Cardiac fibroblast (primary cell): Measurements from ENCODE around the gene ASIC3.
A peak's percentile ranks its signal among the peaks of the same experiment; 100 is the strongest.

Experiments
- DNase-seq, 2 donors: peaks; one replicate each; pipeline versions ENCODE4 v3.0.0 to v3.0.0-alpha.2; 2010; ENCODE audit warnings: low read depth in 2 of 2
- H3K4me3 ChIP-seq, 2 donors: replicated peaks in 1 of 2; 1 replicate in 1 of 2; 2 replicates in 1 of 2; pipeline ENCODE4 v1.5.1; 2011; ENCODE audit warnings: low read depth in 2 of 2, low read length in 2 of 2, mild to moderate bottlenecking in 2 of 2, moderate library complexity in 1 of 2
- CTCF ChIP-seq: IDR thresholded peaks from one replicate; pipeline ENCODE4 v1.5.1; 2011; ENCODE audit warnings: low read depth, mild to moderate bottlenecking, low read length, inconsistent platforms

ASIC3 gene

DNA sequence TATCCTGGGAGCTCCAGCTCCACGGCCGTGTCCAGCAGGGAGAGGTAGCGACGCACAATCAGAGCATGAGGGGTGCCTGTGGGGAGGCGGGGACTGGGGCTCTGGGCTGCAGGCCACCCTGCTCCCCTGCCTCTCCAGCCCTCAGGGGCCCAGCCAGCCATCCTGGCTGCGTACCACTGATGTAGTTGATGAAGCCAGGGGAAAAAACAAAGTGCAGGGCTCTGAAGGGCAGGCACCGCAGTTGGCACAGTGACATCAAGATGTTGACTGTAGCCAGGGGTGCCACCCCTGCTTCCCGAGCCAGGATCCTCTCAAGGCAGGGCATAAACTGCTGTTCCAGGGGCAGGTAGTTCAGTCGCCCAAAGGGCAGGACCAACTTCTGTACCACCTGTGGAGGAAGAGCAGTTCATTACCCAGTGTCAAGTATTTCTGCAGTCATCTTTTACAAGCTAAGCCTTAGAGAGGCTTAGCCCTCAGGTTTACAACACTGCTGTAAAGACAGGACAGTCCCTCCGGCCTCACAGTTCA, 29.4 kb downstream of the ASIC3 start:
- no peak for DNase-seq
- TF ChIP-seq CTCF: no peak
- H3K4me3 ChIP-seq: no peak overlapping the region

DNA sequence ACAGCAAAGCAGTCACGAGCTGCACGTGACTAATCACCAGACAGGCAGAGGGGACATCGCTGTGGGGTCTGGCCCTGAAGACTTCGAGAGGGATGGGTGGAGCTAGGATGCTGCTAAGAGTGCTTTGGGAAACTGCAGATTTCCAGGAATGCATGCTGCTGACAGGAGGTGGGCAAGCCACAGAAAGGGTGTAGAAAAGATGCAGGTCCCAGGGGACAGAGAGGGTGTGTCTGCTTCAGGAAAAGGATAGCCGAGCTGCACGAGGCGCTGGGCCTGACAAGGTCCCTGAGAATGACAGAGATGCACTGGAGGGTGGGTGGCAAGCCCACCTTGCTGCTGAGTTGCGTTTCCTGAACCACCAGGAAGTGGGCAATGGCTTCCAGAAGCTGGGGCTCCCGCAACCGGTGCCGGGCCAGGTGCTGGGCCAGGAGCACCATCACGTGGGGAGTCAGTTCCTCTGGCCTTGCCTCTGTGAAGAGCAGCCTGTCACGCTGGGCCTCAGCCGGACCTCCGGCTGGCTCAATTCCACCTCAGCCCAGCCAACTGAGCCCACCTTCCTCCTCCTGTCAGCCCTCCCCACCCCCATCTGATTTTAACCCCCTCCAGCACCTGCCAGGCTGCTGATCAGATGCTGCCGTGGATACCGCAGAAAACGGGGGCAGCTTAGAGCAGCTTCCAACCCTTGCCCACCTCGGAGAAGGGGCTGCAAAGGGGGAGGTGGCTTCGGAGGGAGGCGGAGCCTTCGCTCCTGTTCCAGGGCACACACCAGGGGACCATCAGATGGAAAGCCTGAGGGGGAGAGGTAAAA, 30.1 kb downstream of the ASIC3 start:
- H3K4me3 ChIP-seq: no peak overlapping the region
- no peak for TF ChIP-seq CTCF
- peak; percentile 48 to 57 for DNase-seq

DNA sequence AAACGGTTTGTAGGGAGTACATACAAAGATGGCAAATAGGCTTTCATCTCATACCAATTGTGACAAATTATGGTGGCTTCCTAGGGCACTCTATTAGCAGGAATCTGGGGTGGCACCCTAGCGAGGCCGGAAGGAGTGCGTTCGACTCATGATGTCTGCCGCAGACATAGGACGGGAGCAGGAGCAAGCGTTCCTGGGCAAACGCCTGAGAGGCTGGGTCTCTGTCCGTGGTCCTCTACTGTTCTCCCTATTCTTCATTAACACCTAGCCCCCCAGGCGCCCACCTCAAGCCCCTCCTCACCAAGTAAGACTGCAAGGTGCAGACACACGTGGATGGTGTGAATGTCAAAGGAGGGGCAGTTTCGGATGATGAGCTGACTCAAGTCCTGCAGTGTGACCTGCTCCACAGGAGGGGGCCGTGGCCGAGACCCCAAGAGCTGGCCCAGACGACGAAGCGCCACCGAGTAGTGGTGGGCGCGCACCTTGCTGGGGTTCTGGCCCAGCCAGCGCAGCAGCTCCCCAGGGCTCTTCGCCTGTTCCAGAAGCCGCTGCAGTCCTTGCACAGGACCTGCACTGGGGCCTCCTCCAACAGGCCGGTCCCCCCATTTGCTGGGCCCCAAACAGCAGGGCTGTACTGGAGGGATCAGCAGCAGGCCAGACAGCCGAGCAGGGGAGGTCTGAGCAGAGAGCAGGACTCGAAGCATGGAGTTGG, 31.0 kb downstream of the ASIC3 start:
- DNase-seq: no peak
- no peak for TF ChIP-seq CTCF
- H3K4me3 ChIP-seq: peak overlapping the region; percentile 82 to 88

- DNase-seq: no peak
- no peak for TF ChIP-seq CTCF
Measured at GRCh38 chr7:151080067-151080521, 31.8 kb downstream of the ASIC3 start.

GRCh38 chr7:151080522-151081169, 32.3 kb downstream of the ASIC3 start, which contains the start of gene FASTK:
FASTK (minus strand) TSS chr7:151080809; CDS start chr7:151080766, 43 bp downstream.
- peak within 1 kb of the TSS; percentile 82 to 88 for H3K4me3 ChIP-seq
- DNase-seq: peak; percentile 87 to 93
- no peak for TF ChIP-seq CTCF

More at GRCh38 chr7:151080067-151080521, 31.8 kb downstream of the ASIC3 start:
- H3K4me3 ChIP-seq: peak overlapping the region; percentile 82 to 88
